Measurements from ENCODE around the gene ZNF878.

DNA sequence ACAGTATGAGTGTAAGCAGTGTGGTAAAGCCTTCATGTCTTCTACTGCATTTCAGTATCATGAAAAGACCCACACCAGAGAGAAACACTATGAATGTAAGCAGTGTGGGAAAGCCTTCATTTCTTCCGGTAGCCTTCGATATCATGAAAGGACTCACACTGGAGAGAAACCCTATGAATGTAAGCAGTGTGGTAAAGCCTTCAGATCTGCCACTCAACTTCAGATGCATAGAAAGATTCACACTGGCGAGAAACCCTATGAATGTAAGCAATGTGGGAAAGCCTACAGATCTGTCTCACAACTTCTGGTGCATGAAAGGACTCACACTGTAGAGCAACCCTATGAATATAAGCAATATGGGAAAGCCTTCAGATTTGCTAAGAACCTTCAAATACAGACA lies 24.6 kb upstream of the ZNF878 start:
- TF ChIP-seq, protein P1, sequence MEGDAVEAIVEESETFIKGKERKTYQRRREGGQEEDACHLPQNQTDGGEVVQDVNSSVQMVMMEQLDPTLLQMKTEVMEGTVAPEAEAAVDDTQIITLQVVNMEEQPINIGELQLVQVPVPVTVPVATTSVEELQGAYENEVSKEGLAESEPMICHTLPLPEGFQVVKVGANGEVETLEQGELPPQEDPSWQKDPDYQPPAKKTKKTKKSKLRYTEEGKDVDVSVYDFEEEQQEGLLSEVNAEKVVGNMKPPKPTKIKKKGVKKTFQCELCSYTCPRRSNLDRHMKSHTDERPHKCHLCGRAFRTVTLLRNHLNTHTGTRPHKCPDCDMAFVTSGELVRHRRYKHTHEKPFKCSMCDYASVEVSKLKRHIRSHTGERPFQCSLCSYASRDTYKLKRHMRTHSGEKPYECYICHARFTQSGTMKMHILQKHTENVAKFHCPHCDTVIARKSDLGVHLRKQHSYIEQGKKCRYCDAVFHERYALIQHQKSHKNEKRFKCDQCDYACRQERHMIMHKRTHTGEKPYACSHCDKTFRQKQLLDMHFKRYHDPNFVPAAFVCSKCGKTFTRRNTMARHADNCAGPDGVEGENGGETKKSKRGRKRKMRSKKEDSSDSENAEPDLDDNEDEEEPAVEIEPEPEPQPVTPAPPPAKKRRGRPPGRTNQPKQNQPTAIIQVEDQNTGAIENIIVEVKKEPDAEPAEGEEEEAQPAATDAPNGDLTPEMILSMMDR (IDR thresholded peaks at IDR 0.05; ENCODE audit: insufficient read depth, low read length) = no peak
- TF ChIP-seq POLR2AphosphoS5 (IDR thresholded peaks at IDR 0.05; ENCODE audit: low read depth) (no peak), GABPA (IDR thresholded peaks at IDR 0.05; ENCODE audit: low read depth) (no peak), SPI1 (IDR thresholded peaks at IDR 0.05; ENCODE audit: borderline replicate concordance, low read depth) (no peak)
- TF ChIP-seq, protein P2, sequence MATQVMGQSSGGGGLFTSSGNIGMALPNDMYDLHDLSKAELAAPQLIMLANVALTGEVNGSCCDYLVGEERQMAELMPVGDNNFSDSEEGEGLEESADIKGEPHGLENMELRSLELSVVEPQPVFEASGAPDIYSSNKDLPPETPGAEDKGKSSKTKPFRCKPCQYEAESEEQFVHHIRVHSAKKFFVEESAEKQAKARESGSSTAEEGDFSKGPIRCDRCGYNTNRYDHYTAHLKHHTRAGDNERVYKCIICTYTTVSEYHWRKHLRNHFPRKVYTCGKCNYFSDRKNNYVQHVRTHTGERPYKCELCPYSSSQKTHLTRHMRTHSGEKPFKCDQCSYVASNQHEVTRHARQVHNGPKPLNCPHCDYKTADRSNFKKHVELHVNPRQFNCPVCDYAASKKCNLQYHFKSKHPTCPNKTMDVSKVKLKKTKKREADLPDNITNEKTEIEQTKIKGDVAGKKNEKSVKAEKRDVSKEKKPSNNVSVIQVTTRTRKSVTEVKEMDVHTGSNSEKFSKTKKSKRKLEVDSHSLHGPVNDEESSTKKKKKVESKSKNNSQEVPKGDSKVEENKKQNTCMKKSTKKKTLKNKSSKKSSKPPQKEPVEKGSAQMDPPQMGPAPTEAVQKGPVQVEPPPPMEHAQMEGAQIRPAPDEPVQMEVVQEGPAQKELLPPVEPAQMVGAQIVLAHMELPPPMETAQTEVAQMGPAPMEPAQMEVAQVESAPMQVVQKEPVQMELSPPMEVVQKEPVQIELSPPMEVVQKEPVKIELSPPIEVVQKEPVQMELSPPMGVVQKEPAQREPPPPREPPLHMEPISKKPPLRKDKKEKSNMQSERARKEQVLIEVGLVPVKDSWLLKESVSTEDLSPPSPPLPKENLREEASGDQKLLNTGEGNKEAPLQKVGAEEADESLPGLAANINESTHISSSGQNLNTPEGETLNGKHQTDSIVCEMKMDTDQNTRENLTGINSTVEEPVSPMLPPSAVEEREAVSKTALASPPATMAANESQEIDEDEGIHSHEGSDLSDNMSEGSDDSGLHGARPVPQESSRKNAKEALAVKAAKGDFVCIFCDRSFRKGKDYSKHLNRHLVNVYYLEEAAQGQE (IDR thresholded peaks at IDR 0.05; ENCODE audit: insufficient replicate concordance, low read depth) = no peak

All from HL-60 (cell line).